ENCODE measurements around the gene PHLDA1.

DNA sequence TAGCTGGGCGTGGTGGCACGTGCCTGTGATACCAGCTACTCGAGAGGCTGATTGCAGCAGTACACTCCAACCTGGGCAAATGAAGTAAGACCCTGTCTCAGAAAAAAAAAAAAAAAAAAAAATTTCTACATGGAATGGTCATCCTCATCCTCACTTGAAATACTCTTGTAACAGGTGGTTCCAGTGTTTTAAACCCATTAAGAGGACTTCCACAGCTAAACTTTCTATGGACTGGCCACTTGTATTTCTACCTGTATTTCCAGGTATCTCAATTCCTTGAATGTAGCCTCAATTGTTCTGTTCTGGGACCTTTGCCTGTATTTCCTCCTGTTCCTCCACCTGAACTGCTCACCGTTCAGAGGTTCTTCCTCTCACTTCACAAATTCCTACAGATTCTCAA is 11.8 kb upstream of the PHLDA1 start:
- TF ChIP-seq CTCF (IDR thresholded peaks at IDR 0.05) (no peak), EZH2 (IDR thresholded peaks at IDR 0.05; ENCODE audit: borderline replicate concordance, insufficient read depth, low read depth, low read length, poor library complexity, severe bottlenecking) (no peak)
